Measurements from ENCODE around the gene DEFB114.

The DEFB114 gene

DNA sequence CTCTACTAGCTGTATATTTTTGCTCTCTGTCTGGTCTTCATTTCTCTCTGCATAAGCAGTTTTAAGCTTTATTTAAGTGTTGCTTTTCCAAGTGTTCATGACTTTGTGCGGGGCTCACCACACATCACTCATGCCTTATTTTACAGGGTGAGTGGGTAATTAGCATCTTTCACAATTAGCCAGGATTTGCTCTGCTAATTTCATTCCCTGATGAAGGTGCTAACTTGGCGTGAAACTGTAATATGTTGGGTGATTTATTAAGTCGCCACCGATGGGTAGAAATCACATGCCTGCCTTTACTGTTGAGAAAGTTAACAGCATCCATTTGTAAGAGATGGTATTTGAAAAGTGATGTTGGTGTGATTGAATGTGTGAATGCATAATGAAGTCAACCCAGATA lies 44.7 kb downstream of the DEFB114 start:
- TF ChIP-seq, protein P1, sequence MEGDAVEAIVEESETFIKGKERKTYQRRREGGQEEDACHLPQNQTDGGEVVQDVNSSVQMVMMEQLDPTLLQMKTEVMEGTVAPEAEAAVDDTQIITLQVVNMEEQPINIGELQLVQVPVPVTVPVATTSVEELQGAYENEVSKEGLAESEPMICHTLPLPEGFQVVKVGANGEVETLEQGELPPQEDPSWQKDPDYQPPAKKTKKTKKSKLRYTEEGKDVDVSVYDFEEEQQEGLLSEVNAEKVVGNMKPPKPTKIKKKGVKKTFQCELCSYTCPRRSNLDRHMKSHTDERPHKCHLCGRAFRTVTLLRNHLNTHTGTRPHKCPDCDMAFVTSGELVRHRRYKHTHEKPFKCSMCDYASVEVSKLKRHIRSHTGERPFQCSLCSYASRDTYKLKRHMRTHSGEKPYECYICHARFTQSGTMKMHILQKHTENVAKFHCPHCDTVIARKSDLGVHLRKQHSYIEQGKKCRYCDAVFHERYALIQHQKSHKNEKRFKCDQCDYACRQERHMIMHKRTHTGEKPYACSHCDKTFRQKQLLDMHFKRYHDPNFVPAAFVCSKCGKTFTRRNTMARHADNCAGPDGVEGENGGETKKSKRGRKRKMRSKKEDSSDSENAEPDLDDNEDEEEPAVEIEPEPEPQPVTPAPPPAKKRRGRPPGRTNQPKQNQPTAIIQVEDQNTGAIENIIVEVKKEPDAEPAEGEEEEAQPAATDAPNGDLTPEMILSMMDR (IDR thresholded peaks at IDR 0.05), result no peak
- no peak for TF ChIP-seq ZFX (IDR thresholded peaks at IDR 0.05; ENCODE audit: borderline replicate concordance)
- no peak overlapping the region for H3K27ac ChIP-seq

DNA sequence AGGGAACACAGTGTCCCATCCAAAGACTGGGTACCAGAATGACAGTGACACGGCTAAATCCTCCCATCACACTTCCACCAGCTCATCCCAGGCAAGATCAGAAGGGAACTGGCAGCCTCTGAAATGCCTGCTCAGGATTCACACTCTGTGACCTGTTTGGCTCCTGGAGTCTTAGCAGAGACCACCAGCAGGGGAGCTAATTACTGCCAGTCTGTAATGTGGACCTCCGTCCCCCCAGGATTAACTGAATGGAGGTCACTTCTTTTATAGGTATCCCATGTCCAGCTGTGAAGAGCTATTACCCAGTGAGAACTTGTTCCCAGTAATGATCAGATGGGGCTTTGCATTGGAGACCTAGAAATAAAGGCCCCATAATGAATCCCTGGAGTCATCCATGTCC lies 45.2 kb downstream of the DEFB114 start:
- TF ChIP-seq ZFX (IDR thresholded peaks at IDR 0.05; ENCODE audit: borderline replicate concordance), result no peak
- TF ChIP-seq, protein P1 (IDR thresholded peaks at IDR 0.05), result no peak
- H3K27ac ChIP-seq, result no peak overlapping the region

DNA sequence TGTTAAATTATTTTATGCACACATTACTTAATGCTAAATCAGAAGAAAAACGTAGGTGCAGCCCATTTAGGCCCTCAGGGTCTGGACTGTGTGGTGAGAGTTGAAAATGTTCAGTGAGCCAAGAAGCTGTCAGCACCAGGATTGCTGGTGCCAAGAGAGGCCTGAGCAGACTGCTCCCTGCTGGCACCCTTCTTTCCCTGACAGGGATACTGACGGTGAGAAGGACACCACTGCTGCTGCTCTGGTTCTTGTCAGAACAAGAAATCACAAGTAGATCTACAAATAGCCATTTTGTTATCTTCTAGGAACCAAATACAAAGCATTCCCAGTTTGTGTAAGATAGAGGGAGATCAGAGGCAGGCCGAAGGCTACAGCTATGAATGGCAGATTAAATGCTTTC lies 48.9 kb downstream of the DEFB114 start:
- no peak overlapping the region for H3K27ac ChIP-seq

DNA sequence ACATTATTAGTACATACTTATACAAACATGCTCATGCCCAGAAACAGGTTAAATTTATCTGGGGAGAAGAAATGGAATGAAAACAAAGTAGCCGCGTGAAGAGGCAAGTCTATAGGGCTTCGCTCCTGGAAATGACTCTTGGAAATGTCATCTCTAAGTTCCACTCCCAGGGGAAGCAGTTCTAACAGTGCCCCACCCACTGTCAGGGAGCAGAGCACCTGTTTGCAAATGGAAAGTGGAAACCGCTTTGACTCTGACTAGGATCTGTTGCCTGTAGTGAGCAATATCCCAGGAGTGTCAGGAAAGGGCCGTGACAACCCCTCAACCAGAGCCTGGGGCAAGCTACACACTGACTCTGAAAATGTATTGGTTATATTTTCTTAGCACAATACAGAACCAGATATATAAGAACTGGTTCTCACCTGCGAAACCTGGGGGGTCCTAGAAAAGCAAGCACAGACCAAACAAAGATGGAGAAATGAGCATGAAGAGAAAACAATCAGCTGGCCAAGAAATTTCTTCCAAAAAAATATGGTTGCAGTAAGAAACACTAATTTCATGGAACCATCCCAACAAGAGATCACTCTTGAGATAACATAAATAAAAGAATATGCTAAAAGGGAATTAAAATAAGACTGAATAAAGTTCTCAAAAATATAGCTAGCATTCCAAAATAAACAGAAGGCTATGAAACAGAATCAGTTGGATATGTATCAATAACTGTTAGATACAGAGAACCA lies 50.2 kb downstream of the DEFB114 start:
- H3K27ac ChIP-seq, result no peak overlapping the region
- TF ChIP-seq ZFX (IDR thresholded peaks at IDR 0.05; ENCODE audit: borderline replicate concordance), result no peak
- TF ChIP-seq, protein P1 (IDR thresholded peaks at IDR 0.05), result no peak

More for the DNA sequence above, 48.9 kb downstream of the DEFB114 start:
- no peak for TF ChIP-seq ZFX (IDR thresholded peaks at IDR 0.05; ENCODE audit: borderline replicate concordance)
- TF ChIP-seq, protein P1 (IDR thresholded peaks at IDR 0.05), result no peak

DNA sequence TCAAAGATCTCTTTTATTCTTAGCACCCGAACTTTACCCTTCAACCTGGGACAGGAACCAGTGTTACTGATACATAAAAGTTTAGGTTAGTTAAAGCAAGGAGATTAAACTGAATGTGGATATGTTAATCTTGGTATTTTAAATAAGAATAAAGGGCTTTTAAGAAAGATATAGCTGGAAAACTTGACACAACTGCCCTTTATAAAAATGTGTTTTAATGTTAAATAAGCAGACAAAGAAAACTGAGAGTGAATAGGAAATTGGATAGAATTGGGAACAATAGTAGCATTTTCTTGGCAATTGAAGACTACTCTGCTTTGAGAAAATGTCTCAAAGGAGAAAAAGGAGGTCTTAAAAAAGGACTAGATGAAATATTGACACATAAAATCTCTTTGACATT lies 51.8 kb downstream of the DEFB114 start:
- TF ChIP-seq, protein P1 (IDR thresholded peaks at IDR 0.05), result no peak
- TF ChIP-seq ZFX (IDR thresholded peaks at IDR 0.05; ENCODE audit: borderline replicate concordance), result no peak
- no peak overlapping the region for H3K27ac ChIP-seq

DNA sequence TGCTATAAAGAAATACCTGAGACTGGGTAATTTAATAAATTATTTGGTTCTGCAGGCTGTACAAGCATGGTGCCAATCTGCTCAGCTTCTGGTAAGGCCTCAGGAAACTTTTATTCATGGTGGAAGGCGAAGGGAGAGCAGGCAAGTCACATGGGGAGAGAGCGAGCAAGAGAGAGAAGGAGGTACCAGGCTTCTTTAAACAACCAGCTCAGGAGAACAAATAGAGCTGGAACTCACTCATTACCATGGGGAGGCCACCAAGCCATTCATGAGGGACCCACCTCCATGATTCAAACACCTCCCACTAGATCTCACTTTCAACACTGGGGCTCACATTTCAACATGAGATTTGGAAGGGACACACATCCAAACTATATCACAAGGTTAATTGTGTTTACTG lies 52.7 kb downstream of the DEFB114 start:
- H3K27ac ChIP-seq, result no peak overlapping the region
- TF ChIP-seq, protein P1 (IDR thresholded peaks at IDR 0.05), result no peak
- TF ChIP-seq ZFX (IDR thresholded peaks at IDR 0.05; ENCODE audit: borderline replicate concordance), result no peak
